ENCODE measurements around the gene PPP2R2C. TPM values are rescaled to one million over a fixed set of nuclear protein-coding genes. Genes with fewer than 3 reads are reported as not detected.

PPP2R2C gene
- total RNA-seq, 1 experiment from 2014 or later: 26.7 TPM

- no peak for ATAC-seq
Observed at GRCh38 chr4:6364581-6364980, 107.8 kb downstream of the PPP2R2C start.

GRCh38 chr4:6364146-6364545 is 108.3 kb downstream of the PPP2R2C start:
- no peaks in the 10 kb centered on the region for H3K4me1 ChIP-seq (ENCODE audit: control insufficient read depth, insufficient read depth, low read length)
- DNase-seq (ENCODE audit: low read depth, low spot score) (no peak), ATAC-seq (no peak)
- intact Hi-C loops (cut with micrococcal nuclease; ENCODE audit: unreplicated experiment): no loop called here
- no peaks in the 10 kb centered on the region for H3K36me3 ChIP-seq (ENCODE audit: control insufficient read depth, insufficient read depth, low read length)
- BruUV-seq (replicated peaks): no TSS peak
- H3K4me3 ChIP-seq (ENCODE audit: low read depth in 2 of 2, low read length in 2 of 2): no peak overlapping the region
- ChIA-PET POLR2A (no interaction called here), CTCF (no interaction called here)
- no peak overlapping the region for H3K27ac ChIP-seq (ENCODE audit: low read length)
- H3K27me3 ChIP-seq (ENCODE audit: control insufficient read depth, insufficient read depth, low read length): no peaks in the 10 kb centered on the region
- in situ Hi-C loops (cut with HindIII; ENCODE audit: low pct_unique_long_range_greater_than_20kb, low sequenced_read_pairs): no loop called here
- H3K9me3 ChIP-seq (ENCODE audit: control insufficient read depth, insufficient read depth, low read depth, low read length): no peaks in the 10 kb centered on the region
- TF ChIP-seq, protein P1, sequence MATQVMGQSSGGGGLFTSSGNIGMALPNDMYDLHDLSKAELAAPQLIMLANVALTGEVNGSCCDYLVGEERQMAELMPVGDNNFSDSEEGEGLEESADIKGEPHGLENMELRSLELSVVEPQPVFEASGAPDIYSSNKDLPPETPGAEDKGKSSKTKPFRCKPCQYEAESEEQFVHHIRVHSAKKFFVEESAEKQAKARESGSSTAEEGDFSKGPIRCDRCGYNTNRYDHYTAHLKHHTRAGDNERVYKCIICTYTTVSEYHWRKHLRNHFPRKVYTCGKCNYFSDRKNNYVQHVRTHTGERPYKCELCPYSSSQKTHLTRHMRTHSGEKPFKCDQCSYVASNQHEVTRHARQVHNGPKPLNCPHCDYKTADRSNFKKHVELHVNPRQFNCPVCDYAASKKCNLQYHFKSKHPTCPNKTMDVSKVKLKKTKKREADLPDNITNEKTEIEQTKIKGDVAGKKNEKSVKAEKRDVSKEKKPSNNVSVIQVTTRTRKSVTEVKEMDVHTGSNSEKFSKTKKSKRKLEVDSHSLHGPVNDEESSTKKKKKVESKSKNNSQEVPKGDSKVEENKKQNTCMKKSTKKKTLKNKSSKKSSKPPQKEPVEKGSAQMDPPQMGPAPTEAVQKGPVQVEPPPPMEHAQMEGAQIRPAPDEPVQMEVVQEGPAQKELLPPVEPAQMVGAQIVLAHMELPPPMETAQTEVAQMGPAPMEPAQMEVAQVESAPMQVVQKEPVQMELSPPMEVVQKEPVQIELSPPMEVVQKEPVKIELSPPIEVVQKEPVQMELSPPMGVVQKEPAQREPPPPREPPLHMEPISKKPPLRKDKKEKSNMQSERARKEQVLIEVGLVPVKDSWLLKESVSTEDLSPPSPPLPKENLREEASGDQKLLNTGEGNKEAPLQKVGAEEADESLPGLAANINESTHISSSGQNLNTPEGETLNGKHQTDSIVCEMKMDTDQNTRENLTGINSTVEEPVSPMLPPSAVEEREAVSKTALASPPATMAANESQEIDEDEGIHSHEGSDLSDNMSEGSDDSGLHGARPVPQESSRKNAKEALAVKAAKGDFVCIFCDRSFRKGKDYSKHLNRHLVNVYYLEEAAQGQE (IDR thresholded peaks at IDR 0.05; ENCODE audit: insufficient read depth in 1 of 2, low read depth in 2 of 2, low read length in 1 of 2): no peak
- TF ChIP-seq, protein P2, sequence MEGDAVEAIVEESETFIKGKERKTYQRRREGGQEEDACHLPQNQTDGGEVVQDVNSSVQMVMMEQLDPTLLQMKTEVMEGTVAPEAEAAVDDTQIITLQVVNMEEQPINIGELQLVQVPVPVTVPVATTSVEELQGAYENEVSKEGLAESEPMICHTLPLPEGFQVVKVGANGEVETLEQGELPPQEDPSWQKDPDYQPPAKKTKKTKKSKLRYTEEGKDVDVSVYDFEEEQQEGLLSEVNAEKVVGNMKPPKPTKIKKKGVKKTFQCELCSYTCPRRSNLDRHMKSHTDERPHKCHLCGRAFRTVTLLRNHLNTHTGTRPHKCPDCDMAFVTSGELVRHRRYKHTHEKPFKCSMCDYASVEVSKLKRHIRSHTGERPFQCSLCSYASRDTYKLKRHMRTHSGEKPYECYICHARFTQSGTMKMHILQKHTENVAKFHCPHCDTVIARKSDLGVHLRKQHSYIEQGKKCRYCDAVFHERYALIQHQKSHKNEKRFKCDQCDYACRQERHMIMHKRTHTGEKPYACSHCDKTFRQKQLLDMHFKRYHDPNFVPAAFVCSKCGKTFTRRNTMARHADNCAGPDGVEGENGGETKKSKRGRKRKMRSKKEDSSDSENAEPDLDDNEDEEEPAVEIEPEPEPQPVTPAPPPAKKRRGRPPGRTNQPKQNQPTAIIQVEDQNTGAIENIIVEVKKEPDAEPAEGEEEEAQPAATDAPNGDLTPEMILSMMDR (IDR thresholded peaks at IDR 0.05): no peak
- no peak for TF ChIP-seq SIN3A (IDR thresholded peaks at IDR 0.05; ENCODE audit: borderline replicate concordance, insufficient read depth, low read depth, low read length)
- TF ChIP-seq POLR2AphosphoS5 (IDR thresholded peaks at IDR 0.05; ENCODE audit: low read depth, low read length): no peak

More at GRCh38 chr4:6364581-6364980, 107.8 kb downstream of the PPP2R2C start:
- no peaks in the 10 kb centered on the region for H3K9me3 ChIP-seq (ENCODE audit: control insufficient read depth, insufficient read depth, low read depth, low read length)
- intact Hi-C loops (cut with micrococcal nuclease; ENCODE audit: unreplicated experiment) (no loop called here), in situ Hi-C loops (cut with HindIII; ENCODE audit: low pct_unique_long_range_greater_than_20kb, low sequenced_read_pairs) (no loop called here)
- H3K36me3 ChIP-seq (ENCODE audit: control insufficient read depth, insufficient read depth, low read length): no peaks in the 10 kb centered on the region
- H3K27ac ChIP-seq (ENCODE audit: low read length): no peak overlapping the region
- no TSS peak for BruUV-seq (replicated peaks)
- no peaks in the 10 kb centered on the region for H3K4me1 ChIP-seq (ENCODE audit: control insufficient read depth, insufficient read depth, low read length)
- TF ChIP-seq SIN3A (IDR thresholded peaks at IDR 0.05; ENCODE audit: borderline replicate concordance, insufficient read depth, low read depth, low read length) (no peak), TCF7L2 (IDR thresholded peaks at IDR 0.05; ENCODE audit: low read depth, low read length) (no peak), POLR2AphosphoS5 (IDR thresholded peaks at IDR 0.05; ENCODE audit: low read depth, low read length) (no peak)
- TF ChIP-seq, protein P1 (IDR thresholded peaks at IDR 0.05; ENCODE audit: insufficient read depth in 1 of 2, low read depth in 2 of 2, low read length in 1 of 2): no peak
- TF ChIP-seq, protein P2 (IDR thresholded peaks at IDR 0.05): no peak
- no peak for DNase-seq (ENCODE audit: low read depth, low spot score)
- H3K27me3 ChIP-seq (ENCODE audit: control insufficient read depth, insufficient read depth, low read length): no peaks in the 10 kb centered on the region
- no peak overlapping the region for H3K4me3 ChIP-seq (ENCODE audit: low read depth in 2 of 2, low read length in 2 of 2)
- POLR2A ChIA-PET: no interaction called here
- CTCF ChIA-PET: no interaction called here
